Right ventricle myocardium superior (tissue), 1 donor: Measurements from ENCODE around the gene PRKD3. TPM values are rescaled to one million over a fixed set of nuclear protein-coding genes. Genes with fewer than 3 reads are reported as not detected.

Experiments used
- ATAC-seq: fragments of 200-7000 bp; cut with Tn5 transposase; one replicate; pipeline ENCODE4 v1.9.1; 2020; ENCODE audit warnings: mild to moderate bottlenecking; ENCODE audit not compliant: poor library complexity
- DNase-seq: peaks from one replicate; pipeline ENCODE4 v3.0.0-alpha.2; 2020
- intact Hi-C: fragments of 100-400 bp; cut with DNase I; formaldehyde crosslinking; loops from one replicate; pipeline ENCODE4 v1.11.2; 2022
- total RNA-seq: library from RNA; stranded (reverse); fragmentation: NEBNext Ultra II Directional; extraction: Animal tissue kit (Norgen Biotek cat#: 25700); gene quantifications from one replicate; pipeline ENCODE4 v1.2.1, GENCODE V29; 2021
- donor health status: DM: no; HTN: yes; CAD: no; lungs with severe emphysema.

PRKD3 gene
- total RNA-seq, 1 donor from 2014 or later: 10.4 TPM

DNA sequence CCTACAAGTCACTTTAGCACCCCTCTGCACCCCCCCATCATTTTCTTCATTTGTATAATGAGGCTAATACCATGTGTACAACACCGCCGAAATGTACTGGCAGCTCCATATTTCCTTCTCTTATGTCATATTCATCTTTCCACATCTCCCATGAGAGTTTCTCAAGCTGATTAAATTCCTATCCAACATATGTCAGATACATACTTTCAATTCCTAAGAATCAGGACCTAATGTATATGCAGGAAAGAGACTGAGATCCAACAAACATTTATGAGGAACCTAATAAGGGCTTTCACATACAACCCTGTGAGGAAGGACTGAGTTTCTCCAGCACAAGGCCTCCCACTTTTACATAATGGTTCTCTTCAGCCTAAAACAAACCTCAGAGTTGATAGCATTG, 41.9 kb downstream of the PRKD3 start:
- ATAC-seq: no peak
- intact Hi-C loops: no loop called here
- no peak for DNase-seq

DNA sequence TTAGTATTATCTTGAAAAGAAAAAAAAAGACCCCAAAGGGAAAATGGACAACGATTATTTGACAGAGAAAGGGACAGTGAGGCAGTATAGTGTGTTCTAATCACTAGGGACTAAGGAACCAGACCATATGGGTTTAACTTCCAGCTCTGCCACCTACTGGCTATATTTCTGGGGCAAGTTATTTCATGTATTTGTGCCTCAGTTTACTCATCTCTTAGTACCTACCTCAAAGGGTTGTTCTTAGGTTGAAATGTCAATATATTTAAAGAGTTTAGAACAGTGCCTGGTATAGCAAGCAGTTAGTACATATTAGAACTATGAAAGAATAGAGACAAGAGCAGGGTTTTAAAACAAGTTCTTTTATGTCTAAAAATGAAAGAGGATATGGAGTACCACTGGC, 42.7 kb downstream of the PRKD3 start:
- ATAC-seq (no peak), DNase-seq (no peak)
- intact Hi-C loops: no loop called here

DNA sequence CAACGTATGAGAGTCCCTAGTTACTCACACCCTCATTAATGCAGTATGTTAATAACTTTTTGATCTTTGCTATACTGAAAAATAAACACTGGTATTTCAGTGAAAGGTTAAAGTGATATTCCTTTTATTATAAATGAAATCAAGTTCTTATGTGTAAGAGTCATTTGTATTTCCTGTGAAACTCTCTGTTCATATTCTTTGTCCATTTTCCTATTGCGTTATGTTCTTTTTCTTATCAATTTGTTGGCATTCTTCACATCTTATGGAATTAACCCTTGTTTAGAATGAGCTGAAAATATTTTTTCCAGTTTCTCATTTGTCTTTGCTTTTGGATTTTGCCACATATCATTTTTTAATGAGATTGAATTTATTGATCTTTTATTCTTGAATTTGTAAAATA, 48.3 kb downstream of the PRKD3 start:
- intact Hi-C loops: no loop called here
- ATAC-seq: no peak
- DNase-seq: no peak

Other genes with a start within 250 kb of the PRKD3 start
- 27.7 TPM for gene HEATR5B, start 240.5 kb downstream of the PRKD3 start, total RNA-seq
- 4.5 TPM for gene GPATCH11, start 240.3 kb downstream of the PRKD3 start, total RNA-seq
- 17.5 TPM for gene EIF2AK2, start 167.9 kb downstream of the PRKD3 start, total RNA-seq
- not detected for gene SULT6B1, start 136.2 kb downstream of the PRKD3 start, total RNA-seq
- 57.8 TPM for gene CEBPZOS, start 128.3 kb downstream of the PRKD3 start, total RNA-seq
- 30.1 TPM for gene CEBPZ, start 93.2 kb downstream of the PRKD3 start, total RNA-seq
- 23.0 TPM for gene NDUFAF7, start 93.2 kb downstream of the PRKD3 start, total RNA-seq
- gene QPCT, start 19.8 kb upstream of the PRKD3 start, total RNA-seq: 1.2 TPM